HepG2 (cell line): ENCODE results near the gene CPS1. TPM values are rescaled to one million over a fixed set of nuclear protein-coding genes. Genes with fewer than 3 reads are reported as not detected.

Experiments used
- BCL6 ChIP-seq: IDR thresholded peaks from 2 replicates; pipeline ENCODE4 v1.6.1; 2016; ENCODE audit warnings: missing genetic modification reagents, missing compliant biosample characterization
- CEBPG ChIP-seq: IDR thresholded peaks from 2 replicates; pipeline ENCODE4 v1.6.1; 2016
- EZH2 ChIP-seq: conservative IDR thresholded peaks from 2 replicates; pipeline ENCODE4 v1.6.1; 2012; ENCODE audit warnings: mild to moderate bottlenecking, low read depth, low read length, moderate library complexity
- FOXA3 ChIP-seq: IDR thresholded peaks from 2 replicates; pipeline ENCODE4 v1.6.1; 2016; ENCODE audit warnings: missing genetic modification reagents, missing compliant biosample characterization
- HMG20A ChIP-seq: IDR thresholded peaks from 2 replicates; pipeline ENCODE4 v1.6.1; 2016; ENCODE audit warnings: borderline replicate concordance
- HOXA5 ChIP-seq: sonication (generic); formaldehyde crosslinking; IDR thresholded peaks from 2 replicates; pipeline ENCODE4 v1.4.0; 2020; ENCODE audit warnings: missing genetic modification reagents
- JDP2 ChIP-seq: sonication (generic); formaldehyde crosslinking; IDR thresholded peaks from 2 replicates; pipeline ENCODE4 v1.8.1; 2022; ENCODE audit warnings: missing genetic modification reagents, borderline replicate concordance
- MAF1 ChIP-seq: sonication (generic); formaldehyde crosslinking; IDR thresholded peaks from 2 replicates; pipeline ENCODE4 v1.5.0; 2020; ENCODE audit warnings: missing genetic modification reagents, borderline replicate concordance
- MATR3 ChIP-seq: sonication (generic); formaldehyde crosslinking; IDR thresholded peaks from 2 replicates; pipeline ENCODE4 v1.4.0; 2020; ENCODE audit warnings: missing genetic modification reagents
- MBNL3 ChIP-seq: fragments of 250-450 bp; sonication (Bioruptor Pico); conservative IDR thresholded peaks from 2 replicates; pipeline ENCODE4 v1.8.0; 2022; ENCODE audit warnings: mild to moderate bottlenecking, inconsistent platforms
- NFYC ChIP-seq: IDR thresholded peaks from 2 replicates; pipeline ENCODE4 v1.6.1; 2016; ENCODE audit warnings: missing genetic modification reagents, missing compliant biosample characterization
- RXRA ChIP-seq: sonication (generic); formaldehyde crosslinking; IDR thresholded peaks from 2 replicates; pipeline ENCODE4 v1.5.1; 2020; ENCODE audit warnings: missing genetic modification reagents
- RXRB ChIP-seq: IDR thresholded peaks from 2 replicates; pipeline ENCODE4 v1.6.1; 2016; ENCODE audit warnings: borderline replicate concordance, missing genetic modification reagents, missing compliant biosample characterization
- THYN1 ChIP-seq: sonication (generic); formaldehyde crosslinking; IDR thresholded peaks from 2 replicates; pipeline ENCODE4 v1.8.1; 2023; ENCODE audit warnings: low read depth, mild to moderate bottlenecking, moderate library complexity, missing genetic modification reagents, borderline replicate concordance
- TOPORS ChIP-seq: sonication (generic); formaldehyde crosslinking; IDR thresholded peaks from 2 replicates; pipeline ENCODE4 v1.8.0; 2023; ENCODE audit warnings: mild to moderate bottlenecking, missing genetic modification reagents
- ZFYVE20 ChIP-seq: sonication (generic); formaldehyde crosslinking; IDR thresholded peaks from 2 replicates; pipeline ENCODE4 v1.8.0; 2023; ENCODE audit warnings: low read depth, mild to moderate bottlenecking, moderate library complexity, missing genetic modification reagents, borderline replicate concordance
- ZNF234 ChIP-seq: sonication (generic); formaldehyde crosslinking; conservative IDR thresholded peaks from 2 replicates; pipeline ENCODE4 v1.5.1; 2020; ENCODE audit warnings: mild to moderate bottlenecking, missing genetic modification reagents
- ZNF251 ChIP-seq: sonication (generic); formaldehyde crosslinking; IDR thresholded peaks from 2 replicates; pipeline ENCODE4 v1.9.0; 2021; ENCODE audit warnings: mild to moderate bottlenecking, missing genetic modification reagents
- ZNF292 ChIP-seq: sonication (generic); formaldehyde crosslinking; IDR thresholded peaks from 2 replicates; pipeline ENCODE4 v1.8.1; 2022; ENCODE audit warnings: mild to moderate bottlenecking, low read depth, missing genetic modification reagents, borderline replicate concordance
- ZNF333 ChIP-seq: sonication (generic); formaldehyde crosslinking; IDR thresholded peaks from 2 replicates; pipeline ENCODE4 v1.4.0; 2020; ENCODE audit warnings: mild to moderate bottlenecking, missing genetic modification reagents, borderline replicate concordance
- ZNF546 ChIP-seq: sonication (generic); formaldehyde crosslinking; conservative IDR thresholded peaks from 2 replicates; pipeline ENCODE4 v1.8.1; 2023; ENCODE audit warnings: mild to moderate bottlenecking, missing genetic modification reagents
- polyA plus RNA-seq, 8 experiments: library from polyadenylated mRNA; depleted of rRNA in 3 of 8; stranded (reverse) in 7 of 8; unstranded in 1 of 8; fragments of >200 nt; fragmentation: Illumina TruSeq in 4 of 8; extraction: Trizol in 4 of 8; gene quantifications; 2 replicates each; pipeline versions ENCODE4 v1.2.1 to v1.2.3, GENCODE V29; 2011 to 2016; ENCODE audit warnings: low read depth in 4 of 8, missing spikeins in 1 of 8, mixed read lengths in 1 of 8; ENCODE audit not compliant: insufficient read depth in 1 of 8
- total RNA-seq, 5 experiments: library from RNA; depleted of rRNA; stranded (reverse); fragments of >200 nt; fragmentation: Illumina TruSeq; extraction: Trizol; gene quantifications; 2 replicates each; pipeline ENCODE4 v1.2.3, GENCODE V29; 2016; ENCODE audit warnings: low read depth in 1 of 5
- TF ChIP-seq, protein P1 (sequence below): sonication (generic); formaldehyde crosslinking; IDR thresholded peaks from 2 replicates; pipeline ENCODE4 v1.4.0; 2020; ENCODE audit warnings: mild to moderate bottlenecking, missing genetic modification reagents
- TF ChIP-seq, protein P2 (sequence below): sonication (generic); formaldehyde crosslinking; IDR thresholded peaks from 2 replicates; pipeline ENCODE4 v1.5.0; 2020; ENCODE audit warnings: mild to moderate bottlenecking, missing genetic modification reagents
- TF ChIP-seq, protein P3 (sequence below): sonication (generic); formaldehyde crosslinking; IDR thresholded peaks from 2 replicates; pipeline ENCODE4 v1.4.0; 2020; ENCODE audit warnings: missing genetic modification reagents
- TF ChIP-seq, protein P4 (sequence below): sonication (generic); IDR thresholded peaks from 2 replicates; pipeline ENCODE4 v1.6.1; 2016; ENCODE audit warnings: low read depth, borderline replicate concordance
- TF ChIP-seq, protein P5 (sequence below): IDR thresholded peaks from 2 replicates; pipeline ENCODE4 v1.6.1; 2016; ENCODE audit warnings: low read depth

Gene CPS1
- total and polyA plus RNA-seq, 2 of the 13 experiments (the other 11 are each of a cell fraction or from before 2014, with no cell fraction given), result 24.4 to 51.7 TPM

DNA sequence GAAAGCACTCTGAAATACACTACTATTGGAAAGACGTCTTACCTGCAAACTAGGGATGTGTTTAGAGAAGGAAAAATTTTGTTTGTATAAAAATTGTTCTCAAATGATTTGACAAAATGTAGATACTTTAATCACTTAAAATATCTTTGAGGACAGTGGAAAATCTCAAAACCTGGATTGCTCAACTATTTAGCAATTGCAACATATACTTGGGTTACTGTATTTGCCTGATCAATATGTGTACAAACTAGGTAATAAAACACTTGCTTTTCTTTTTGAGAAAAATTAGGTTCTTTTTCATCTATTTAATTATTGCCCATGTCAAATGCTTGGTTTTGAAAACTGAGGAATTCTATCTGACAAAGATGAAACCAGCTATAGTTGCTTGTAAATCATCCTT is 60.9 kb downstream of the CPS1 start (continued):
- TF ChIP-seq THYN1 (CRISPR knock-in tag) (no peak), FOXA3 (CRISPR knock-in tag) (peak; percentile 26; the same call in 1 of the 2 replicates), ZNF234 (CRISPR knock-in tag) (no peak), ZNF546 (no peak), ZNF251 (CRISPR knock-in tag) (no peak), ZFYVE20 (CRISPR knock-in tag) (no peak), BCL6 (0 out of 2 replicates have a peak, but pooled peaks have one; percentile 28), MBNL3 (no peak), EZH2 (no peak), ZNF292 (no peak), MAF1 (no peak), ZNF333 (CRISPR knock-in tag) (no peak), HOXA5 (CRISPR knock-in tag) (no peak), RXRB (no peak), RXRA (CRISPR knock-in tag) (no peak), HMG20A (CRISPR knock-in tag) (0 out of 2 replicates have a peak, but pooled peaks have one; percentile 17), TOPORS (CRISPR knock-in tag) (no peak), NFYC (no peak), CEBPG (CRISPR knock-in tag) (peak; percentile 82), JDP2 (no peak), MATR3 (CRISPR knock-in tag) (no peak)
- TF ChIP-seq, protein P1, sequence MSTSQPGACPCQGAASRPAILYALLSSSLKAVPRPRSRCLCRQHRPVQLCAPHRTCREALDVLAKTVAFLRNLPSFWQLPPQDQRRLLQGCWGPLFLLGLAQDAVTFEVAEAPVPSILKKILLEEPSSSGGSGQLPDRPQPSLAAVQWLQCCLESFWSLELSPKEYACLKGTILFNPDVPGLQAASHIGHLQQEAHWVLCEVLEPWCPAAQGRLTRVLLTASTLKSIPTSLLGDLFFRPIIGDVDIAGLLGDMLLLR, result no peak
- TF ChIP-seq, protein P2, sequence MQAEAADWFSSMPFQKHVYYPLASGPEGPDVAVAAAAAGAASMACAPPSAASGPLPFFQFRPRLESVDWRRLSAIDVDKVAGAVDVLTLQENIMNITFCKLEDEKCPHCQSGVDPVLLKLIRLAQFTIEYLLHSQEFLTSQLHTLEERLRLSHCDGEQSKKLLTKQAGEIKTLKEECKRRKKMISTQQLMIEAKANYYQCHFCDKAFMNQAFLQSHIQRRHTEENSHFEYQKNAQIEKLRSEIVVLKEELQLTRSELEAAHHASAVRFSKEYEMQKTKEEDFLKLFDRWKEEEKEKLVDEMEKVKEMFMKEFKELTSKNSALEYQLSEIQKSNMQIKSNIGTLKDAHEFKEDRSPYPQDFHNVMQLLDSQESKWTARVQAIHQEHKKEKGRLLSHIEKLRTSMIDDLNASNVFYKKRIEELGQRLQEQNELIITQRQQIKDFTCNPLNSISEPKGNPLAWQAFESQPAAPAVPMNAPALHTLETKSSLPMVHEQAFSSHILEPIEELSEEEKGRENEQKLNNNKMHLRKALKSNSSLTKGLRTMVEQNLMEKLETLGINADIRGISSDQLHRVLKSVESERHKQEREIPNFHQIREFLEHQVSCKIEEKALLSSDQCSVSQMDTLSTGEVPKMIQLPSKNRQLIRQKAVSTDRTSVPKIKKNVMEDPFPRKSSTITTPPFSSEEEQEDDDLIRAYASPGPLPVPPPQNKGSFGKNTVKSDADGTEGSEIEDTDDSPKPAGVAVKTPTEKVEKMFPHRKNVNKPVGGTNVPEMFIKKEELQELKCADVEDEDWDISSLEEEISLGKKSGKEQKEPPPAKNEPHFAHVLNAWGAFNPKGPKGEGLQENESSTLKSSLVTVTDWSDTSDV (CRISPR knock-in tag), result no peak
- TF ChIP-seq, protein P3, sequence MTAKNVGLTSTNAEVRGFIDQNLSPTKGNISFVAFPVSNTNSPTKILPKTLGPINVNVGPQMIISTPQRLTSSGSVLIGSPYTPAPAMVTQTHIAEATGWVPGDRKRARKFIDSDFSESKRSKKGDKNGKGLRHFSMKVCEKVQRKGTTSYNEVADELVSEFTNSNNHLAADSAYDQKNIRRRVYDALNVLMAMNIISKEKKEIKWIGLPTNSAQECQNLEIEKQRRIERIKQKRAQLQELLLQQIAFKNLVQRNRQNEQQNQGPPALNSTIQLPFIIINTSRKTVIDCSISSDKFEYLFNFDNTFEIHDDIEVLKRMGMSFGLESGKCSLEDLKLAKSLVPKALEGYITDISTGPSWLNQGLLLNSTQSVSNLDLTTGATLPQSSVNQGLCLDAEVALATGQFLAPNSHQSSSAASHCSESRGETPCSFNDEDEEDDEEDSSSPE (CRISPR knock-in tag), result no peak
- TF ChIP-seq, protein P4, sequence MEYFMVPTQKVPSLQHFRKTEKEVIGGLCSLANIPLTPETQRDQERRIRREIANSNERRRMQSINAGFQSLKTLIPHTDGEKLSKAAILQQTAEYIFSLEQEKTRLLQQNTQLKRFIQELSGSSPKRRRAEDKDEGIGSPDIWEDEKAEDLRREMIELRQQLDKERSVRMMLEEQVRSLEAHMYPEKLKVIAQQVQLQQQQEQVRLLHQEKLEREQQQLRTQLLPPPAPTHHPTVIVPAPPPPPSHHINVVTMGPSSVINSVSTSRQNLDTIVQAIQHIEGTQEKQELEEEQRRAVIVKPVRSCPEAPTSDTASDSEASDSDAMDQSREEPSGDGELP, result no peak
- TF ChIP-seq, protein P5, sequence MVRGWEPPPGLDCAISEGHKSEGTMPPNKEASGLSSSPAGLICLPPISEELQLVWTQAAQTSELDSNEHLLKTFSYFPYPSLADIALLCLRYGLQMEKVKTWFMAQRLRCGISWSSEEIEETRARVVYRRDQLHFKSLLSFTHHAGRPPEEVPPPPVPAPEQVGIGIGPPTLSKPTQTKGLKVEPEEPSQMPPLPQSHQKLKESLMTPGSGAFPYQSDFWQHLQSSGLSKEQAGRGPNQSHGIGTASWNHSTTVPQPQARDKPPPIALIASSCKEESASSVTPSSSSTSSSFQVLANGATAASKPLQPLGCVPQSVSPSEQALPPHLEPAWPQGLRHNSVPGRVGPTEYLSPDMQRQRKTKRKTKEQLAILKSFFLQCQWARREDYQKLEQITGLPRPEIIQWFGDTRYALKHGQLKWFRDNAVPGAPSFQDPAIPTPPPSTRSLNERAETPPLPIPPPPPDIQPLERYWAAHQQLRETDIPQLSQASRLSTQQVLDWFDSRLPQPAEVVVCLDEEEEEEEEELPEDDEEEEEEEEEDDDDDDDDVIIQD (CRISPR knock-in tag), result 0 out of 2 replicates have a peak, but pooled peaks have one; percentile 14
